ENCODE data around the gene KDM4F. TPM values are rescaled to one million over a fixed set of nuclear protein-coding genes. Genes with fewer than 3 reads are reported as not detected.

The KDM4F gene
- total RNA-seq, 1 experiment from 2014 or later: not detected

GRCh38 chr11:95086151-95086550 lies 36.9 kb downstream of the KDM4F start:
- ChIA-PET POLR2A (interaction anchor here (0.9 to 1.0 kb wide), 2 partner anchors 11 to 19 kb away, joined by 3 read pairs; partner anchors contain the start of gene SRSF8), RAD21 (ENCODE audit: low non-redundant PET in 1 of 2, low total read pairs in 2 of 2, uncharacterized antibody in 2 of 2, unreplicated experiment in 2 of 2) (no interaction called here)
- intact Hi-C loops (cut with micrococcal nuclease): no loop called here

More at GRCh38 chr11:95086151-95086550, 36.9 kb downstream of the KDM4F start:
- Histone ChIP-seq H3K4me2 (ENCODE audit: low read length) (no peak overlapping the region), H3K4me1 (ENCODE audit: control insufficient read depth in 1 of 2, insufficient read depth in 2 of 2, low read length in 2 of 2) (peaks cover 19 to 36% of the 10 kb centered on the region in 2 experiments; a peak in 3 of 4 replicates), H3K4me3 (replicated peaks in 1 of 2; ENCODE audit: low read depth in 1 of 2, low read length in 2 of 2) (no peak overlapping the region), H4K20me1 (ENCODE audit: insufficient read depth) (no peaks in the 10 kb centered on the region), H3K9me3 (ENCODE audit: control insufficient read depth in 1 of 2, insufficient read depth in 1 of 2, low read depth in 1 of 2, low read length in 2 of 2) (no peaks in the 10 kb centered on the region), H3K27ac (ENCODE audit: low read depth, low read length) (no peak overlapping the region), H3K79me2 (ENCODE audit: insufficient read depth, low read length) (peaks cover 10% of the 10 kb centered on the region; the same call in 1 of the 2 replicates), H2AFZ (ENCODE audit: low read depth, low read length, poor library complexity, severe bottlenecking) (no peak overlapping the region), H3K36me3 (ENCODE audit: control insufficient read depth in 1 of 2, insufficient read depth in 2 of 2, low read length in 2 of 2) (no peaks in the 10 kb centered on the region), H3K27me3 (ENCODE audit: insufficient read depth, low read length) (no peaks in the 10 kb centered on the region), H3K9ac (ENCODE audit: low read length) (no peak overlapping the region), H3K9me2 (ENCODE audit: insufficient read depth) (no peaks in the 10 kb centered on the region)
- ATAC-seq (no peak), DNase-seq (ENCODE audit: low read depth, low spot score) (no peak)
- BruUV-seq (replicated peaks): no TSS peak
- TF ChIP-seq REST (IDR thresholded peaks at IDR 0.05; ENCODE audit: low read depth): no peak
- TF ChIP-seq ZFX (IDR thresholded peaks at IDR 0.05): no peak
- no peak for TF ChIP-seq CEBPB (IDR thresholded peaks at IDR 0.05; ENCODE audit: low read depth)
- TF ChIP-seq YY1 (IDR thresholded peaks at IDR 0.05; ENCODE audit: extremely low read depth, insufficient replicate concordance, low read depth, low read length): no peak
- TF ChIP-seq MAX (IDR thresholded peaks at IDR 0.05): no peak
- TF ChIP-seq TCF7L2 (IDR thresholded peaks at IDR 0.05; ENCODE audit: borderline replicate concordance, extremely low read depth, insufficient read depth, insufficient read length): no peak
- TF ChIP-seq POLR2AphosphoS5 (IDR thresholded peaks at IDR 0.05; ENCODE audit: low read depth, low read length): no peak
- TF ChIP-seq CTCF (IDR thresholded peaks at IDR 0.05 in 2 of 3, conservative IDR thresholded peaks at IDR 0.05 in 1 of 3; ENCODE audit: borderline replicate concordance in 1 of 3, insufficient read depth in 1 of 3, low read depth in 2 of 3, low read length in 2 of 3): no peak
- CTCF ChIA-PET: interaction anchor here (0.8 kb wide), 1 partner anchor 16 kb away, joined by 3 read pairs; no protein-coding TSS in a partner anchor

All from HCT116 (cell line).